ENCODE results near the gene TSHB. TPM values are rescaled to one million over a fixed set of nuclear protein-coding genes. Genes with fewer than 3 reads are reported as not detected.

TSHB gene
- total RNA-seq, 1 experiment from 2014 or later, result not detected

GRCh38 chr1:115077984-115078330 is 48.3 kb downstream of the TSHB start:
- ATAC-seq (no peak), DNase-seq (ENCODE audit: low spot score) (no peak)
- ChIA-PET CTCF (interaction anchor here (1.0 to 2.0 kb wide), 2 partner anchors 21 to 25 kb away, joined by 3 to 11 read pairs; no protein-coding TSS in a partner anchor), POLR2A (no interaction called here)
- Mint-ChIP-seq H3K27ac (no peak overlapping the region), H3K4me1 (peaks cover 5% of the 10 kb centered on the region), H3K4me3 (no peak overlapping the region), H3K9me3 (no peaks in the 10 kb centered on the region), H3K27me3 (ENCODE audit: low read depth) (no peaks in the 10 kb centered on the region; the same call in none of the 2 replicates), H3K36me3 (no peaks in the 10 kb centered on the region)
- TF ChIP-seq ATF1 (CRISPR knock-in tag; IDR thresholded peaks at IDR 0.05), result no peak
- no peak for TF ChIP-seq GRHL2 (CRISPR knock-in tag; IDR thresholded peaks at IDR 0.05; ENCODE audit: insufficient replicate concordance, severe bottlenecking)
- no peak for TF ChIP-seq ARID4B (CRISPR knock-in tag; IDR thresholded peaks at IDR 0.05; ENCODE audit: borderline replicate concordance)
- no peak for TF ChIP-seq USF1 (CRISPR knock-in tag; IDR thresholded peaks at IDR 0.05)
- no peak for TF ChIP-seq ATF6 (CRISPR knock-in tag; IDR thresholded peaks at IDR 0.05)
- no peak for TF ChIP-seq USF2 (CRISPR knock-in tag; IDR thresholded peaks at IDR 0.05)
- no peak for TF ChIP-seq HMGA2 (CRISPR knock-in tag; IDR thresholded peaks at IDR 0.05)
- TF ChIP-seq E2F5 (CRISPR knock-in tag; IDR thresholded peaks at IDR 0.05), result no peak
- TF ChIP-seq TP53 (CRISPR knock-in tag; IDR thresholded peaks at IDR 0.05), result no peak
- TF ChIP-seq ATF3 (CRISPR knock-in tag; conservative IDR thresholded peaks at IDR 0.05), result no peak
- no peak for TF ChIP-seq NR2C2 (CRISPR knock-in tag; IDR thresholded peaks at IDR 0.05)
- TF ChIP-seq FOXK1 (CRISPR knock-in tag; IDR thresholded peaks at IDR 0.05), result no peak
- TF ChIP-seq AFF4 (CRISPR knock-in tag; IDR thresholded peaks at IDR 0.05; ENCODE audit: borderline replicate concordance), result no peak
- TF ChIP-seq RORB (CRISPR knock-in tag; IDR thresholded peaks at IDR 0.05), result no peak
